Lower leg skin (tissue), 3 donors: Measurements from ENCODE around the gene PLCH1.

Experiments
- CTCF ChIP-seq, 3 donors: fragments of 450-650 bp; IDR thresholded peaks; one replicate each; pipeline ENCODE4 v1.5.1; 2016; ENCODE audit warnings: antibody characterized with exemption in 3 of 3, mild to moderate bottlenecking in 3 of 3, moderate library complexity in 2 of 3
- POLR2A ChIP-seq, 2 donors: fragments of 450-650 bp; IDR thresholded peaks; one replicate each; pipeline ENCODE4 v1.6.1; 2016 to 2017; ENCODE audit warnings: antibody characterized with exemption in 2 of 2, mild to moderate bottlenecking in 1 of 2, moderate library complexity in 1 of 2

DNA sequence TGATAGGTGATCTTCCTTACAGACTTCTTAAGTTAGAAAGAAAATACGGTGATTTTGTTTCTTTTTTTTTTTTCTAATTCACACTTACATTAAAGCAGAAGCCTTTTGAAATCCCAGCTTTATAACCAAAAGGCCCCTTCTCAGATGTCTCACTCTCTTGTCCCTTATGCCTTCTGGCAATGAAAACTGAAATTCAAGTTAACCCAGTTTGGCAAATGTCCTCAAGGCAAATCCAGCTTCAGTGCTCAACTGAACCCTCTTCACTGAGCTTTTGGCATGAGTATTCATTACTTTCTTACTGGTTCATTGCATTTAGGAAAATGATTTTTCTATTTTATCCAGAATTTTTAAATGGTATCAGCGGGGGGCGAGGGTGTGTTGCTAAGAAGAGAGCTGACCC is 17.0 kb downstream of the PLCH1 start:
- TF ChIP-seq POLR2A (IDR thresholded peaks at IDR 0.05) (no peak), CTCF (IDR thresholded peaks at IDR 0.05) (no peak)
